Stimulated activated CD8-positive, alpha-beta memory T cell treated with anti-CD3 and anti-CD28 coated beads, Interleukin-7, amount 100 ng/mL, for 4 hours (primary cell): ENCODE measurements around the gene RPS6KC1.
"Not testable (repeated sequence)": the region's sequence is repeated elsewhere in the genome, so short reads cannot be mapped to it uniquely, and the experiment has no call there.

Experiments used
- DNase-seq, 2 donors: peaks; one replicate each; pipeline ENCODE4 v3.0.0-alpha.2; 2020; ENCODE audit warnings: low read depth in 2 of 2

RPS6KC1 gene

DNA sequence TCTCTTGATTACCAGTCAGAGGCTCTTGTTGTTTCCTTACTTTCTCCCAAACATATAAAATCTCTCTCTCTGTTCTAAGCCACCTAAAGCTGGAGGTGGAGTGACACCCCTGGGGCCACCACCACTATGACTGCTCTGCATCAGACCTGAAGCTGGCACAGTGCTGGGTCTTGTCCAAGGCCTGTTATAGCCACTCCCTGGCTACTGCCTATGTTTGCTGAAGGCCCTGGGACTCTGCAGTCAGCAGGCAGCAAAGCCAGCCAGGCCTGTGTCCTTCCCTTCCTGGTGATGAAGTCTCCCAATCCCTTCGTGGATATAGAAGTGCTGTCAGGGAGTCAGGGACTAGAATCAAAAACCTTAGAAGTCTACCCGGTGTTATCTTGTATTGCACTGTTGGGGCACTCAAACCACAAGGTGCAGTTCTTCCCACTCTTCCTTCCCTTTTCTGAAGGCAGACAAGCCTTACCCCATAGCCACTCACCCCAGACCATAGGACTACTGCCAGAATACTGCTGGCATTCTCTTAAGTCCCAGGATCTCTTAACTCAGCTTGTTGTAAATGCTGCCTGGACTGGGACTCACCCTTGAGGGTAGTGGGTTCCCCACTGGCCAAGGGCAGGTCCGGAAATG is 103.1 kb downstream of the RPS6KC1 start:
- DNase-seq, result no peak

DNA sequence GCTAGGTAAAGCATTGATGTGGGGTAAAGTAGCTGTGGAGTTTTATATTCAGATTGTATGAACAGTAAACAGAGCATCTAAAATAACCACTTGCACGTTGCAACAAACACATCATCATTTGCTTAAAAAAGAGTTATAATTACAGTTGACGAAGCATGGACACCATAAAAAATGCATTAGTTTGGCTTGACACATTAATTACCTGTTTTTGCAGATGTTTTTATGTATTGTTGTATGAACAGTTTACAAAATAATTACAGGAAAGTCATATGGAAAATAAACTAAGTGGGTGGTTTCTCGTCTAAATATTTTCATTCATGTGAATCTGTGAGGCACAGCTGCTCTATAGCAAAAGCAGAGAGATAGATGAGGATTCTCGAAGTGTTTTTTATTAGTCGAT is 108.3 kb downstream of the RPS6KC1 start:
- DNase-seq, result no peak

DNA sequence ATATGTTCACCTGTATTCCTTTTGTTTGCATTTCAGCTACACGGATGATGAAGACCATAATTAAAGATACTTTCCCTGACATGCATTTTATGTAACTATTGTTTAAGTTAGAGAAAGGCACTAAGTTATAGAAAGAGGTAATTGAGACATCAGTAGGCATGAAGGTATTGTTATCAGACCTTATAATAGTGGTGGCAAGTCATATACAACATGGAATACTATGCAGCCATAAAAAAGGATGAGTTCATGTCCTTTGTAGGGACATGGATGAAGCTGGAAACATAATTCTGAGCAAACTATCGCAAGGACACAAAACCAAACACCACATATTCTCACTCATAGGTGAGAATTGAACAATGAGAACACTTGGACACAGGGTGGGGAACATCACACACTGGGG is 109.4 kb downstream of the RPS6KC1 start:
- not testable (repeated sequence) for DNase-seq

DNA sequence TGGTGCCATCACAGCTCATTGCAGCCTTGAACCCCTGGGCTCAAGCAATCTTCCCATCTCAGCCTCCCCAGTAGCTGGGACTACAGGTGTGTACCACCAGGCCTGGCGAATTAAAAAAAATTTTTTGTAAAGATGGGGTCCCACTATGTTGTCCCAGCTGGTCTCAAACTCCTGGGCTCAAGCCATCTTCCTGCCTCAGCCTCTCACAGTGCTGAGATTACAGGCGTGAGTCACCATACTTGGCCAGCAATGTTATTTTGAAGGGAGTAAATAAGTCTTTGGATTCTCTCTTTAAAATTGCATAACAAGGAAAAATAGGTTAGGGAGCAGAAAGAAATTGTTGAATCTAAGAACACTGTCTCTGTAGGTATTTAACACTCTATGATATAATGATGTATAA is 111.3 kb downstream of the RPS6KC1 start:
- no peak for DNase-seq

DNA sequence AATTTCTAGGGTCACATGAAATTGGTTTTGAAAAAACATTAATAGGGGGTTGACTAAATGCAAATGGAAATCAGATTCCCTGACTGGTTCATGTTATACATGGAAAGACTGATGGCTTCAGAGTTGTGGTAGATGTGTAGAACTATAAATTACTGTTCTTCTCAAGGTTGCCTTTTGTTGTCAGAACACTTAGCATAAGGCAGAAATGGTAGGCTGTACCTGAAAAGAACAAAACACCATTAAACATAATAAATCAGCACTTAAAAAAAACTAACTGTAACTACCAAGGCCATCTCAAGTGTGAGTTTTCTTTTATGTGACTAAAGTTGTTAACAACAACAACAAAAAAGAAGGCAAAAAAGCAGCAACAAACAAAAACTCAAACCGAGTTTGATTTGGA is 111.8 kb downstream of the RPS6KC1 start:
- DNase-seq, result no peak

DNA sequence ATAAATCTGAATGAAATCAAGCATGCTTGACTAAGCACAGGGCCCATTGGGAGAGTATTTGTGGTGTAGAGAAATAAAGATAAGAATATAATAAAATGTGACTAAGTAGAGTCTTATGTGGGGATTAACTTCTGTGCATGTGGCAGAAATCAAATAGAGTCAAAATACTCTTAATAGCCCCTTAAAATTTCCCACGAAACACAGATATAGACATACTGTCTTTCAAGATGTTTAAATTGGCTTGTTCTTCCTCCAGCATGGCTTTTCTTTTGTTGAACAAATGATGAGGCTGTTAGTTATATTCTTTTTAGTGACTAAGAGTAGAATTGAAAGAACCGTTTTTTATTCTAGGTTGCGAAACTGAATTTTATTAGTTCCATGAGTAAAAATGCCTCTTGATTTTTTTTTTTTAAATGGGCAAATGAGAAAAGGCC is 112.3 kb downstream of the RPS6KC1 start:
- DNase-seq, result no peak

DNA sequence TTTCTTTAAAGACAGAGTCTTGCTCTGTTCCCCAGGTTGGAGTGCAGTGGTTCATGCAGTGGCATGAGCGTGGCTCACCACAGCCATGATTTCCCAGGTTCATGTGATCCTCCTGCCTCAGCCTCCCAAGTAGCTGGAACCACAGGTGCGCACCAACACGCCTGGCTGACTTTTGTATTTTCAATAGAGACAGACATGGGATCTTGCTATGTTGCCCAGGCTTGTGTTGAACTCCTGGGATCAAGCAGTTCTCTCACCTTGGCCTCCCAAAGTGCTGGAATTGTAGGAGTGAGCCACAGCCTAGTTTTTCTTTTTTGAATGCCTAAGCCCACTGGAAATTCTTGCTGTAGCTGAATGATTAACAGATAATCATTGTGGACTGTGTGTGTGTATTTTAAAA is 113.5 kb downstream of the RPS6KC1 start:
- DNase-seq, result no peak

DNA sequence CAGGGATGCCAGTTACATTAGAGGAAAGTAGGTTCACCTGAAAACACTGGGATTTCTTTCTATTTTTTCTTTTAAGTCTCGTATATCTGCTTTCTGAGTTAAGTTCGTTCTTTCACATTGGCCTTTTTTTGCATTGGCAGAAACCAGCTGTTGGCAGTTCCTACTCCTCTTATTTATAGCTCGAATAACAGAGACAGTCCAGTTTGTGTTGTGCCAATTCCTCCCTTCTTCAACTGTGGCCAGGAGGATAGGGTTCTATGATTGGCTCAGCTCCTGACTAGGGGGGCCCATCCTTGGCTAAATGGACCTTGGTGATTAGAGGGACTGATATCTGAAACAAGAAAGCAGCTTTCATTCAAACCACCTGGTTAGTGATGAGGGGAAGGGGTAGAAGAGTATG is 115.8 kb downstream of the RPS6KC1 start:
- no peak for DNase-seq

DNA sequence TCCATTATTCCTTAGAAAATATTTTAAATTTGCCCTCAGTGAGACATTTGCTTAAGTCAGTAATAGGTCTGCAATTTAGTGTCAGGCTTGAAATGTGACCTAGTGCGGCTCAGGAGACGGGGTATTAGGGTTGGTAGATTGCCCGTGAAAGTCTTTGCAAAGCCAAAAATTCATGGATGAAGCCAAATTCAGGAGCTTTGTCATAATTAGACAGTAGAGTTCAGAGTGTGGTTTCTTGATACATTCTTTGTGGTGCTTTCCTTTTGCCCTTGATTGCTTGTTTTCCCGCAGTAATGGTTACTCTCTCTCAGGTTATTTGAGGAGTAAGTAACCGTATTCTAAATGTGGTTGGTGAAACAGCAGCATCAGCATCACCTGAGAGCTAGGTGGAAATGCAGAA is 120.7 kb downstream of the RPS6KC1 start:
- no peak for DNase-seq

DNA sequence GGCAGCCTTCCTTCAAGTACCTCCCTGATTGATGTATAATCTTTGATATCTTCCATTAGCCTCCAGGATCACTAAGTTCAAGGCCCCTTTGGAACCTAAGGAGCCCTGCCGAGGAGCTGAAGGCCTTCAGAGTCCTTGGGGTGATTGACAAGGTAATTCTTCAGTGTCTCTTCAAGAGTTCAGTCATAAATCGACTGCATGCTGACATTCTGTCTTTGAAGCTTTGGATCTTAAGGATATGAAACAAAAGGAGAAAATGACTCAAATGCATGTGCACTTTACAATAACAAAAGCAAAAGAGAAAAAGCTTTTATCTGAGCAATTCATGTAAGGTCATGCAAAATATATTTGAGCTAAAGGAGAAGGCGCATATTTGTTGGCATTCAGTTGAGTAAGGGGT is 125.3 kb downstream of the RPS6KC1 start:
- no peak for DNase-seq

DNA sequence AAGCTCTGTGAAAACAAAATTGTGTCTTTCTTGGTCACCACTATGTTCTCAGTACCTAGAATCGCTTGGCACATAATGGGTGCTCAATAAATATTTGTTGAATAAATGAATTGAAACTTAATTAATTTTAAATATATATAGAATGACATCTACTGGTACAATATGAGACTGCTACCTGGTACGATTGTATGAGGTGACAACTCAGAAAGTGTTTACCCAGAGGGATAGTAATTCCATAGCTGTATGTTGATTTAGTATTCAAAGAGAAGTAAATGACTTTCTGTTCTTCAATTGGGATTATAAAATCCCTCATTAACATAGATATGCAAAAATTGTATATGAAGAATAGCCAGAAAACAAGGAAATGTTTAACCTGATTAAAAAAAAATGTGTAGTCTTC is 128.7 kb downstream of the RPS6KC1 start:
- DNase-seq, result no peak

DNA sequence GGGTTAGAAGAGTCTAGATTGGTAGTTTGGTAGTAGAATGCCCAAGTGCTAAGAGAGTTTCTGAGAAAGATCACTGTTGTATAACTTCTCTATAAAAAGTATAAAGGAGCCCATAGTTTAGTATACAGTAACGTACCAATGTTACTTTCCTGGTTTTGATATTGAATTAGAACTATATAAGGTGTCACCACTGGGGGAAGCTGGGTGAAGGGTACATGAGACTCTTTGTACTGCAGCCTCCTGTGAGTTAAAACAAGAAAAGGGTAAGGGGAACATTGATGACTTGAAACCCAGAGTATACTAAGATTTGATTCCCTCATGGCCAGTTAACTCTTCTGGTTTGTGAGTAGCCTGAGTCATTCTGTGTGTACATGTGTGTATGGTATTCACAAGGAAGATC is 129.8 kb downstream of the RPS6KC1 start:
- DNase-seq, result no peak

DNA sequence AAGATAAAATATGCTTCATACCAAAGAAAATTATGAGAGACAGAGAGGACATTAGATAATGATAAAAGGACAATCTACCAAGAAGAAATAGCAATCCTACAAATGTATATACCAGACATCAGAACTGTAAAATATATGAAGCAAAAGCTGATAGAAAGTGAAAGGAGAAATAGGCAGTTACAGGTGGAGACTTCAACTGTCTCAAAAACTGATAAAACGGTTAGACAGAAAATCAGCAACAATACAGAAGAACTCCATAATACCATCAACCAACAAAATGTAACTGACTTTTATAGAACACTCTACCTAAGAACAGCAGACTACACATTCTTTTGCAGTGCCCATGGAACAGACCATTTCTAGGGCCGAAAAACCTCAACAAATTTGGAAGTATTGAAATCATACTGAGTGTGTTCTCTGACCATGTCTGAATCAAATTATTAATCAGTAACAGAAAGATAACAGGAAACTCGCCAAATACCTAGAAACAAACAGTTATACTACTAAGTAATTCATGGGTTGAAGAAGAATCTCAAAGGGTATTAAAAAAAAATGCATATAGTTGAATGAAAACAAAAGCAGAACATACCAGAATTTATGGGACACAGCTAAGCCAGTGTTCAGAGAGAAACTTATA is 132.1 kb downstream of the RPS6KC1 start:
- DNase-seq, result no peak

DNA sequence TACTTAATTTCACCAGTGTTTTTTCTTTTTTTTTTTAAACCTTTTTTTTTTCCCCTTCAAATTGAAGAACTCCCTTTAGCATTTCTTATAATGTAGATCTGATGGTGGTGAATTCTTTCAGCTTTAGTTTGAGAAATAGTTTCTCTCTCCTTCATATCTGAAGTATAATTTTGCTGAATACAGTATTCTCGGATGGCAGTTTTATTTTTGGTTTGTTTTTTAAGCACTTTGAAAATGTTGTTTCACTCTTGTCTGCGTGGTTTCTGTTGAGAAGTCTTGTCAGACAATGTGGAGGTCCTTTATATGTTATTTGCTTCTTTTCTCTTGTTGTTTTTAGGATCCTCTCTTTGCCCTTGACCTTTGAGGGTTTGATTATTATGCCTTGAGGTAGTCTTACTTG is 135.1 kb downstream of the RPS6KC1 start:
- DNase-seq, result no peak

DNA sequence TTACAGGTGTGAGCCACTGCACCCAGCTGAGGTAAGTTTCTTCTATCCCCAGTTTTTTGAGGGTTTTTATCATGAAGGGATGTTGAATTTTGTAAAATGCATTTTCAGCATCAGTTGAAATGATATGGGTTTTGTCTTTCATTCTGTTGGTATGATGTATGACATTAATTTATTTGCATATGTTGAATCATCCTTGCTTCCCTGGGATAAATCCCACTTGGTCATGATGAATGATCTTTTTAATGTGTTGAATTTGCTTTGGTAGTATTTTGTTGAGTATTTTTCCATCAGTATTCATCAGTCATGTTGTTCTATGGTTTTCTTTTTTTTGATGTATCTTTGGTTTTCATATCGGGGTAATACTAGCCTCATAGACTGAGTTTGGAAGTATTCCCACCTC is 141.0 kb downstream of the RPS6KC1 start:
- DNase-seq, result no peak

DNA sequence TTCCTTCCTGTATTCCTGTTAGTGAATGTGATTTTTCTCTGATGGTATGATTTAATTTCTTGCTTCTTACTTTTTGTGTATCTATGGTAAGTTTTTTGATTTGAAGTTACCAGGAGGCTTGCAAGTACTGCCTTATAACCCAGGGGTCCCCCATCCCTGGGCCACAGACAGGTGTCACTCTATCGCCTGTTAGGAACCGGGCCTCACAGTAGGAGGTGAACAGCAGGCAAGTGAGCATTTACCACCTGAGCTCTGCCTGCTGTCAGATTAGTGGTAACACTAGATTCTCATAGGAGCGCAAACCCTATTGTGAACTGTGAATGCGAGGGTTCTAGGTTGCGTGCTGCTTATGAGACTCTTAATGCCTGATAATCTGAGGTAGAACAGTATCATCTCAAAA is 143.3 kb downstream of the RPS6KC1 start:
- no peak for DNase-seq

DNA sequence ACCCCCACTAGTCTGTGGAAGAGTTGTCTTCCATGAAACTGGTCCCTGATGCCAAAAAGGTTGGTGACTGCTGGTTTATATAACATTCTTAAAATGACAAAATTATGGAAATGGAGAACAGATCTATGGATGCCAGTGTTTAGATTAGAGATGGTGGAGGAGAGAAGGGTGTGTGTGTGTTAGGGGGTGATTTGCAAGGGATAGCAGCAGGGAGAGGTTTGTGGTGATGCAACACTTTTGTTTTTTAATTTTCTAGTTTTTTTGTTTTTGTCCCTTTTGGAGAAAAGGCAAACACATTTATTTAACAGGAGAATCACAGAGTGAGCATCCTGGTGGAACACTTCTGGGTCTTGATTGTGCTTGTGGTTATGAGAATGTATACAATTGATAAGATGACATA is 143.8 kb downstream of the RPS6KC1 start:
- DNase-seq, result no peak

DNA sequence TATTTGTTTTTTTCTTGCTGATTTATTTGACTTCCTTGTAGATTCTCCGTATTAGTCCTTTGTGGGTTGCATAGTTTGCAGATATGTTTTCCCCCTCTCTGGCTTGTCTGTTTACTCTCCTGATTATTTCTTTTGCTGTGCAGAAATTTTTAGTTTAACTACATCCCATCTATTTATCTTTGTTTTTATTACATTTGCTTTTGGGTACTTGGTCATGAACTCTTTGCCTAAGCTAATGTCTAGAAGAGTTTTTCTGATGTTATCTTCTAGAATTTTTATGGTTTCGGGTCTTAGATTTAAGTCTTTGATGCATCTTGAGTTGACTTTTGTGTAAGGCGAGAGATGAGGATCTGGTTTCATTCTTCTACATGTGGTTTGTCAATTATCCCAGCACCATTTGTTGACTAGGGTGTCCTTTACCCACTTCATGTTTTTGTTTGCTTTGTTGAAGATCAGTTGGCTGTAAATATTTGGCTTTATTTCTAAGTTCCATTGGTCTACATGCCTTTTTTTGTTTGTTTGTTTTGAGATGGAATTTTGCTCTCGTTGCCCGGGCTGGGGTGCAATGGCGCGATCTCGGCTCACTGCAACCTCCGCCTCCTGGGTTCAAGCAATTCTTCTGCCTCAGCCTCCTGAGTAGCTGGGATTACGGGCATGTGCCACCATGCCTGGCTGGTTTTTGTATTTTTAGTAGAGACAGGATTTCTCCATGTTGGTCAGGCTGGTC is 145.4 kb downstream of the RPS6KC1 start:
- not testable (repeated sequence) for DNase-seq

DNA sequence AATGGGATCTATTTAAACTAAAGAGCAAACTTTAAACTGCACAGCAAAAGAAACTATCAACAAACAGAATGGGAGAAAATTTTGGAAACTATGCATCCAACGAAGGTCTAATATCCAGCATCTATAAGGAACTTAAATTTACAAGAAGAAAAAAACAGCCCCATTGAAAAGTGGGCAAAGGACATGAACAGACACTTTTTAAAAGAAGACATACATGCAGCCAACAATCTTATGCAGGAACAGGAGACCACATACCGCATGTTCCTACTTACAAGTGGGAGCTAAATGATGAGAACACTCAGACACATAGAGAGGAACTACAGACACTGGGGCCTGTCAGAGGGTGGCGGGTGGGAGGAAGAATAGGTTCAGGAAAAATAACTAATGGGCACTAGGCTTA is 149.6 kb downstream of the RPS6KC1 start:
- no peak for DNase-seq

DNA sequence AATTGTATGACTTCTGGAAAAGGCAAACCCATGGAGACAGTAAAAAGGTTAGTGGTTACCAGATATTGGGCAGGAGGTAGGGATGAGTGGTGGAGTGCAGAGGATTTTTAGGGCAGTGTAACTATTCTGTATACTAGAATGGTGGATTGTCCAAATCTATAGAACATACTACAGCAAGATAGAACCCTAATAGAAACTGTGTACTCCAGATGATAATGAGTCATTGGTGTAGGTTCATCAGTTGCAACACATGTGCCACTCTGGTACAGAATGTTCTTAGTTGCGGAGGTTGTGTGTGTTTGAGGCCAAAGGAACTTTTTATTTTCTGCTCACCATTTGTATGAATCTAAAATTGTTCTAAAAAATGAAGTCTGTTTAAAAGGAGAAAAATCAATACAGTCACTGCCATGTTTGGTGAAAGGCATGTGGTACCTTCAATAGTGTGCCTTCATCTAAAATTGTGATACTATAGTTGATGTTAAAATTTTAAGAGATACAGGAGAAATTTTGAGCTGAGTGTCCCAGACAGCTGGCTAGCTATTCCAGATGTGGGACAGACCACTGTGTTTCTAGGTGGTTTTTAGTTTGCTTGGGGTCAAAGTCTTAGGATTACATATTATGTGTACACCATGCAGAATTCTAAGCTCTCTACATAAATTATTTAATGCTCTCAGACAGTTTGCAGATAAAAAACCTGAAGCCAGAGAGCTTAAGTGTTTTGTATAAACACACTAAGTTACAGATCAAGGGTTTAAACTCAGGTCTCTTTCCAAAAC is 150.5 kb downstream of the RPS6KC1 start:
- no peak for DNase-seq

DNA sequence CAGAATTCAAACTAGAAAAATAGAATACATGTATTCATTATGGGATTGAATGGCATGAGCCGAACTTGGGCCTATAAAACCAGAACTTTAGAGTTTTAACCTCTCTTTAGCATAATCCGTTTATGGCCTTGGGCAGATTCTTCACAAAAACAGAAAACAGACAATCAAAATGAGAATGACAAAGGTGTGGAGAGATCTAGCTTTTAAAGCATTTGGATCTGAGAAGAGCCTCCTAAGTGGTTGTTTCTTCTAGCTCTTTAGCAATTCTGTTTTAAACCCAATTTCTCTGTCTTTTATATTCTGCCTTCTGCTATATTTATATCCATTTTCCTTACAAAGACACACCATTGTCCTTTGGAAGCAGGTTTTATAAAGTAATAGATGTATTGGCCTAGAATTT is 160.2 kb downstream of the RPS6KC1 start:
- no peak for DNase-seq

DNA sequence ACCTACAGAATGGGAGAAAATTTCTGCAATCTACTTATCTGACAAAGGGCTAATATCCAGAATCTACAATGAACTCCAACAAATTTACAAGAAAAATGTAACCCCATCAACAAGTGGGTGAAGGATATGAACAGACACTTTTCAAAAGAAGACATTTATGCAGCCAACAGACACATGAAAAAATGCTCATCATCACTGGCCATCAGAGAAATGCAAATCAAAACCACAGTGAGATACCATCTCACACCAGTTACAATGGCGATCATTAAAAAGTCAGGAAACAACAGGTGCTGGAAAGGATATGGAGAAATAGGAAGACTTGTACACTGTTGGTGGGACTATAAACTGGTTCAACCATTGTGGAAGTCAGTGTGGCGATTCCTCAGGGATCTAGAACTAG is 168.0 kb downstream of the RPS6KC1 start:
- not testable (repeated sequence) for DNase-seq

DNA sequence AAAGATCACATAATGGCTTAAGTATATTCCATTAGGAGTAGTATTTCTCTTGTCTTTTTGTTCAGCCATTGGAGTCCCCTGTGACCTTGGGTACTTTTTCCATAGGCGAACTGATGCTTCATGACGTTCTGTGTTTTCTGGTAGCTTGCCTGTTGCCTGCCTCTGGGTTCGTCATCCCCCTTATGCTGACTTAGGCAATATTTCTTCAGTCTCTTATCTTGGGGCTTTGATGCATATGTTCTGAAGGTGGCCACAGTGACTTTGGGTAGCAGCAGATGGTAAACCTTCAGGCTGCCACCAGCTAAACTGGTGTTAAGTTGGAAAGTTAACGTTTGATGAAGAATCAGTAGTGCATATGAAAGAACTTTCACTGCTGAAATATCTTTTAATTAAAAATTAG is 170.2 kb downstream of the RPS6KC1 start:
- no peak for DNase-seq
